Activated T-cell treated with anti-CD3 and anti-CD28 coated beads, Interleukin-2, amount 50 U/mL, for 1 hour (primary cell): ENCODE results near the gene ASF1B.

Experiments used
- DNase-seq: peaks from one replicate; pipeline ENCODE4 v3.0.0-alpha.2; 2020

The ASF1B gene

GRCh38 chr19:14081797-14082674 lies 54.4 kb downstream of the ASF1B start:
- no peak for DNase-seq

- DNase-seq: peak; percentile 99
These were observed 55.2 kb downstream of the ASF1B start for GRCh38 chr19:14080887-14081796.

DNA sequence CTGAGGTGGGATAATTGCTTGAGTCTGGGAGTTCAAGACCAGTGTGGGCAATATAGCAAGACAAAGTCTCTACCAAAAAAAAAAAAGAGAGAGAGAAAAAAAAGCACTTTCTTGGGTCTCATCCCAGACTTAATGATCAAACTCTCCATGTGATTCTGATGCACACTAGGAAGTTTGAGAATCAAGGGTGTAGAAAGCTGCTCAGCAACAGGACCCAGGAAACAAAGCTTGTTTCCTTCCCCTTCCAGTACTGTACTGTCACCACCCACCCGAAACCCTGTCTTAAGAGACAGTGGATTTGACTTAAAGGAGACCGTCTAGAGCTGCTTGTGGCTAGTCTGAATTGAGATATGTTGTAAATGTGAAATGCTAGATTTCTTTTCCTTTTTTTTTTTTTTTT lies 58.0 kb downstream of the ASF1B start:
- no peak for DNase-seq

GRCh38 chr19:14073925-14074838 lies 62.2 kb downstream of the ASF1B start:
- no peak for DNase-seq

DNA sequence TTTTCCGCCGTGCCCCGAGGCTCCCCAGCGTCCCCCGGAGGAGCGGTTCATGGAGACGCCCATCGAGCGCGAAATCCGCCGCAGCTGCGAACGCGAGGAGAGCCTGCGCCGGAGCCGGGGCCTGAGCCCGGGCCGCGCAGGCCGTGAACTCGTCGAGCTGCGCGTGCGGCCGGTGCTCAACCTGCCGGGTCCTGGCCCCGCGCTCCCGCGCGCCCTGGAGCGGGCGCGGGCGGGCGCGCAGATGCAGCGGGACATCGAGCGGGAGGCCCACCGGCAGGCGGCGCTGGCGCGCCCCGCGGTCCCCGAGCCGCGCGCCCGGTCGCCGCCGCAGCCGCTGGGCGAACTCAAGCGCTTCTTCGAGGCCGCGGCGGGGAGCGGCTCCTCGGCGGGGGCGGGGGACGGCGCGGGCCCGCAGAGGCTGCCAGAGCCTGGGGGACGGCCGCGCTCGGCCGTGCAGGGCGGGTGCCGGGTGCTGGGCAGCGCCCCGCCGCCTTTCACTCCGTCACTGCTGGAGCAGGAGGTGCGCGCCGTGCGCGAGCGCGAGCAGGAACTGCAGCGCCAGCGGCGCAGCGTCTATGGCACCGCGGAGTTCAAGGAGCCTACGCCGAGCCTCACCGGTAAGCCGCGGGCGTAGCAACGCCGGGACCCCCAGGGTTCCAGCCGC lies 63.0 kb downstream of the ASF1B start:
- DNase-seq: peak; percentile 89

- DNase-seq: peak; percentile 56
These were observed 63.7 kb downstream of the ASF1B start, which contains the start of gene MISP3 for GRCh38 chr19:14072535-14073260. MISP3 (plus strand) TSS chr19:14072786; CDS start chr19:14073310, 524 bp downstream.

DNA sequence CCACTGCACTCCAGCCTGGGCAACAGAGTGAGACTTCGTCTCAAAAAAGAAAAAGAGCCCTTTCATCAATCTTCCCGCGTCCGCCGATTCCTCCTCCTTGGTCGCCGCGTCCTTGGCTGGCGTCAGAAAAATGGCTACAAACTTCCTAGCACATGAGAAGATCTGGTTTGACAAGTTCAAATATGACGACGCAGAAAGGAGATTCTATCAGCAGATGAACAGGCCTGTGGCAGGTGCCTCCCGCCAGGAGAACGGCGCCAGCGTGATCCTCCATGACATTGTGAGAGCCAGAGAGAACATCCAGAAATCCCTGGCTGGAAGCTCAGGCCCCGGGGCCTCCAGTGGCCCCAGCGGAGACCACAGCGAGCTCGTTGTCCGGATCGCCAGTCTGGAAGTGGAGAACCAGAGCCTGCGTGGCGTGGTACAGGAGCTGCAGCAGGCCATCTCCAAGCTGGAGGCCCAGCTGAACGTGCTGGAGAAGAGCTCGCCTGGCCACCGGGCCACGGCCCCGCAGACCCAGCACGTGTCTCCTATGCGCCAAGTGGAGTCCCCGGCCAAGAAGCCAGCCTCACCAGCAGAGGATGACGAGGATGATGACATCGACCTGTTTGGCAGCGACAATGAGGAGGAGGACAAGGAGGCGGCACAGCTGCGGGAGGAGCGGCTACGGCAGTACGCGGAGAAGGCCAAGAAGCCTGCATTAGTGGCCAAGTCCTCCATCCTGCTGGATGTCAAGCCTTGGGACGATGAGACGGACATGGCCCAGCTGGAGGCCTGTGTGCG lies 65.9 kb downstream of the ASF1B start:
- DNase-seq: no peak
